ENCODE data around the gene POU3F1. TPM values are rescaled to one million over a fixed set of nuclear protein-coding genes. Genes with fewer than 3 reads are reported as not detected.

POU3F1 gene
- total RNA-seq, 1 donor from 2014 or later, result 6.1 TPM

GRCh38 chr1:38068980-38069340 lies 22.4 kb upstream of the POU3F1 start:
- Mint-ChIP-seq H3K36me3 (ENCODE audit: low read depth) (no peaks in the 10 kb centered on the region), H3K27me3 (peaks cover 4% of the 10 kb centered on the region), H3K4me3 (no peak overlapping the region), H3K9me3 (no peaks in the 10 kb centered on the region), H3K27ac (no peak overlapping the region), H3K4me1 (peaks cover 6% of the 10 kb centered on the region)
- CTCF ChIA-PET, result interaction anchor here (2.0 kb wide), 1 partner anchor 12 kb away, joined by 4 read pairs; no protein-coding TSS in a partner anchor
- TF ChIP-seq, protein P1, sequence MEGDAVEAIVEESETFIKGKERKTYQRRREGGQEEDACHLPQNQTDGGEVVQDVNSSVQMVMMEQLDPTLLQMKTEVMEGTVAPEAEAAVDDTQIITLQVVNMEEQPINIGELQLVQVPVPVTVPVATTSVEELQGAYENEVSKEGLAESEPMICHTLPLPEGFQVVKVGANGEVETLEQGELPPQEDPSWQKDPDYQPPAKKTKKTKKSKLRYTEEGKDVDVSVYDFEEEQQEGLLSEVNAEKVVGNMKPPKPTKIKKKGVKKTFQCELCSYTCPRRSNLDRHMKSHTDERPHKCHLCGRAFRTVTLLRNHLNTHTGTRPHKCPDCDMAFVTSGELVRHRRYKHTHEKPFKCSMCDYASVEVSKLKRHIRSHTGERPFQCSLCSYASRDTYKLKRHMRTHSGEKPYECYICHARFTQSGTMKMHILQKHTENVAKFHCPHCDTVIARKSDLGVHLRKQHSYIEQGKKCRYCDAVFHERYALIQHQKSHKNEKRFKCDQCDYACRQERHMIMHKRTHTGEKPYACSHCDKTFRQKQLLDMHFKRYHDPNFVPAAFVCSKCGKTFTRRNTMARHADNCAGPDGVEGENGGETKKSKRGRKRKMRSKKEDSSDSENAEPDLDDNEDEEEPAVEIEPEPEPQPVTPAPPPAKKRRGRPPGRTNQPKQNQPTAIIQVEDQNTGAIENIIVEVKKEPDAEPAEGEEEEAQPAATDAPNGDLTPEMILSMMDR (IDR thresholded peaks at IDR 0.05), result no peak
- intact Hi-C loops (cut with micrococcal nuclease), result no loop called here
- ATAC-seq (ENCODE audit: low read depth) (no peak), DNase-seq (no peak)
- POLR2A ChIA-PET, result interaction anchor here (0.6 kb wide), 1 partner anchor 84 kb away, joined by 8 read pairs; no protein-coding TSS in a partner anchor

DNA sequence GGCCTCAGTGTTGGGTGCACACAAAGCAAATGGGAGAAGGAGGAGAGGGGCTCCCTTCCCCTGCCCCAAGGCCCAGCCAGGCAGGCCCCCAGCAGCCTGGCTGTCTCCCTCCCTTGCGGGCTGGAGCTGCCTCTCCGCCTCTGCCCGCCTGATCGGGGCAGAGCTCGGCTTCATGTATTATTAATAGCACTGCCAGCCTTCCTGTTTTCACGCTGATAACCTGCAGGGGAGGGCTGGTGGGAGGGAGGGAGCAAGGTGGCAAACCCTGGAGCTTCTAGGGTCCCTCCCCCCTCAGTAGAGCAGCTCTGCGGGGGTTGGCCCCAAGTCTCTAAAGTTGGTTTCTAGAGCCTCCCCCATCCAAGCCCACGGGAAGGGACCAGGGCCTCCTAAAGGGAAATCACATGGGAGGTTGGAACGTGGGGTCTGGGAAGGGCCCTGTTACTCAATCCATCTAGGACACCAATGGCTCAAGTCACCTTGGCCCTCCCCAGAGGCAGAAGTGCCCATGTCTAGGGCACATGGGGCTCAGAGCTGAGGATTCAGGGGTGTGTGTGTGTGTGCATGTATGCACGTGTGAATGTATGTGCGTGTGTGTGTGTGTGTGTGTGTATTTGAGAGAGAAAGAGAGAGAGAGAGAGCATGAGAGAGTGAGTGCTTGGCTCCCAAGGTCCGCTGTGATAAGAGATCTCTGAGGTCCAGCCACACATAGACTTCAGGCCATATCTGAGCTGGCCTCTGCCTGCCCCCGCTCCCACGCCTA lies 21.8 kb upstream of the POU3F1 start:
- TF ChIP-seq, protein P1 (IDR thresholded peaks at IDR 0.05), result no peak
- Mint-ChIP-seq H3K27me3 (peaks cover 2% of the 10 kb centered on the region), H3K4me1 (peaks cover 10% of the 10 kb centered on the region), H3K36me3 (ENCODE audit: low read depth) (no peaks in the 10 kb centered on the region), H3K4me3 (no peak overlapping the region), H3K27ac (no peak overlapping the region), H3K9me3 (no peaks in the 10 kb centered on the region)
- DNase-seq (no peak), ATAC-seq (ENCODE audit: low read depth) (no peak)
- intact Hi-C loops (cut with micrococcal nuclease), result no loop called here
- ChIA-PET CTCF (interaction anchor here (2.0 kb wide), 1 partner anchor 11 kb away, joined by 4 read pairs; no protein-coding TSS in a partner anchor), POLR2A (interaction anchor here (0.6 kb wide), 1 partner anchor 84 kb away, joined by 8 read pairs; no protein-coding TSS in a partner anchor)

GRCh38 chr1:38064197-38064903 lies 17.8 kb upstream of the POU3F1 start:
- ATAC-seq (ENCODE audit: low read depth) (no peak), DNase-seq (no peak)
- H3K9me3 Mint-ChIP-seq, result no peaks in the 10 kb centered on the region
- intact Hi-C loops (cut with micrococcal nuclease), result loop anchor here (5.0 kb wide), 1 partner anchor 88 kb away; no protein-coding TSS in a partner anchor
- CTCF ChIA-PET, result no interaction called here
- H3K27me3 Mint-ChIP-seq, result no peaks in the 10 kb centered on the region
- H3K4me1 Mint-ChIP-seq, result peaks cover 34% of the 10 kb centered on the region
- H3K36me3 Mint-ChIP-seq (ENCODE audit: low read depth), result no peaks in the 10 kb centered on the region
- no peak overlapping the region for H3K27ac Mint-ChIP-seq
- TF ChIP-seq, protein P1 (IDR thresholded peaks at IDR 0.05), result no peak
- POLR2A ChIA-PET, result interaction anchor here (0.6 kb wide), 1 partner anchor 110 kb away, joined by 3 read pairs; no protein-coding TSS in a partner anchor
- H3K4me3 Mint-ChIP-seq, result no peak overlapping the region

DNA sequence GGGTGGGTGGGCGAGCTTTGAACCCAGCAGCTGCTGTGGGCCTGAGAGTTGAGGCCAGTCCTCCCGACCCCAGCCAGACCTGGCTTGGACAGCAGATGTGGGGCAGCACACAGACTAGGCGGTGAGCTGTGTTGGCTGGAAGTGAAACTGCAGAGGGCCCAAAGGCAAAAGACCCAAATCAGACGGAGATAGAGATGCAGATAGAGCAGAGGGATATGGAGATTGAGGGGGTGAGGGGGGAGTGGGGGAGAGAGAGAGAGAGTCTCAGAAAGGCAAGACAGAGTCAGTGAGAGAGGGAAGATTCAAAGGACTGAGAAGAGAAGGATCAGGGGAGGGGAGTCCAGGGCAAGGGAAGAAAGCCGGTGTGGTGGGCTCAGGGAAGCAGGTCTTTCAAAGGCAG lies 17.0 kb upstream of the POU3F1 start:
- POLR2A ChIA-PET, result interaction anchor here (0.6 to 1.1 kb wide), 5 partner anchors 9 to 412 kb away, joined by 3 to 10 read pairs (median 4); no protein-coding TSS in a partner anchor
- no peak for ATAC-seq (ENCODE audit: low read depth)
- no peak overlapping the region for H3K4me3 Mint-ChIP-seq
- H3K4me1 Mint-ChIP-seq, result peaks cover 34% of the 10 kb centered on the region
- H3K9me3 Mint-ChIP-seq, result no peaks in the 10 kb centered on the region
- intact Hi-C loops (cut with micrococcal nuclease), result loop anchor here (5.0 kb wide), 1 partner anchor 89 kb away; no protein-coding TSS in a partner anchor
- H3K27ac Mint-ChIP-seq, result no peak overlapping the region
- no peak for DNase-seq
- no peaks in the 10 kb centered on the region for H3K36me3 Mint-ChIP-seq (ENCODE audit: low read depth)
- TF ChIP-seq, protein P1 (IDR thresholded peaks at IDR 0.05), result no peak
- CTCF ChIA-PET, result interaction anchor here (1.9 kb wide), 1 partner anchor 9 kb away, joined by 17 read pairs; no protein-coding TSS in a partner anchor
- no peaks in the 10 kb centered on the region for H3K27me3 Mint-ChIP-seq
